HG02852 (cell line): ENCODE measurements around the gene CIB2.

Source experiments
- ATAC-seq: cut with Tn5 transposase; IDR thresholded peaks from one replicate; pipeline ENCODE4 v1.9.1; 2021; ENCODE audit warnings: mild to moderate bottlenecking, moderate library complexity; ENCODE audit not compliant: unreplicated experiment

Gene CIB2

GRCh38 chr15:78069462-78070029 lies 61.7 kb downstream of the CIB2 start:
- ATAC-seq: no peak

GRCh38 chr15:78069052-78069414 lies 62.2 kb downstream of the CIB2 start:
- ATAC-seq: no peak

- ATAC-seq: no peak
Observed at GRCh38 chr15:78067328-78068228, 63.7 kb downstream of the CIB2 start.

- peak; percentile 59 for ATAC-seq
Observed at GRCh38 chr15:78065973-78066946, 65.0 kb downstream of the CIB2 start.

GRCh38 chr15:78065284-78065872 lies 65.9 kb downstream of the CIB2 start:
- no peak for ATAC-seq

GRCh38 chr15:78064544-78064943 lies 66.7 kb downstream of the CIB2 start:
- ATAC-seq: no peak

- ATAC-seq: no peak
Observed at GRCh38 chr15:78063970-78064385, 67.3 kb downstream of the CIB2 start.

GRCh38 chr15:78063217-78063616 lies 68.0 kb downstream of the CIB2 start:
- no peak for ATAC-seq

GRCh38 chr15:78061963-78062427 lies 69.2 kb downstream of the CIB2 start:
- ATAC-seq: peak; percentile 40

GRCh38 chr15:78060232-78060631 lies 71.0 kb downstream of the CIB2 start:
- no peak for ATAC-seq

- no peak for ATAC-seq
Observed at GRCh38 chr15:78059110-78059839, 72.0 kb downstream of the CIB2 start.

GRCh38 chr15:78058401-78058935 lies 72.8 kb downstream of the CIB2 start:
- no peak for ATAC-seq

GRCh38 chr15:78057803-78058202 lies 73.4 kb downstream of the CIB2 start:
- no peak for ATAC-seq

- ATAC-seq: no peak
Observed at GRCh38 chr15:78056714-78057269, 74.5 kb downstream of the CIB2 start.

GRCh38 chr15:78055919-78056713 lies 75.1 kb downstream of the CIB2 start:
- ATAC-seq: no peak

GRCh38 chr15:78054966-78055365 lies 76.3 kb downstream of the CIB2 start:
- no peak for ATAC-seq
